Measurements from ENCODE around the gene FITM1.

The FITM1 gene

GRCh38 chr14:24122416-24122815 lies 8.0 kb upstream of the FITM1 start:
- DNase-seq, result no peak

DNA sequence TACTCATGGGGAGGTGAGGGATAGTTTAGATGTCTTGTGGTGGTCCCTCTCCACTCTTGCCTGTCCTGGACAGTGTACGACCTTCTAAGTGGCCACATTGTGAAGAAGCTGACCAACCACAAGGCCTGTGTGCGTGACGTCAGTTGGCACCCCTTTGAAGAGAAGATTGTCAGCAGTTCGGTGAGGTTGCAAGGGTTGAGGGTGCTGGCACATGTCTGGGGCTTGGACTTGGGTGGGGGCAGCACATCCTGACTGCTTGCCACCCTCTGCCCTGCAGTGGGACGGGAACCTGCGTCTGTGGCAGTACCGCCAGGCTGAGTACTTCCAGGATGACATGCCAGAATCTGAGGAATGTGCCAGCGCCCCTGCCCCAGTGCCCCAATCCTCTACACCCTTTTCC lies 7.6 kb upstream of the FITM1 start:
- no peak for DNase-seq

DNA sequence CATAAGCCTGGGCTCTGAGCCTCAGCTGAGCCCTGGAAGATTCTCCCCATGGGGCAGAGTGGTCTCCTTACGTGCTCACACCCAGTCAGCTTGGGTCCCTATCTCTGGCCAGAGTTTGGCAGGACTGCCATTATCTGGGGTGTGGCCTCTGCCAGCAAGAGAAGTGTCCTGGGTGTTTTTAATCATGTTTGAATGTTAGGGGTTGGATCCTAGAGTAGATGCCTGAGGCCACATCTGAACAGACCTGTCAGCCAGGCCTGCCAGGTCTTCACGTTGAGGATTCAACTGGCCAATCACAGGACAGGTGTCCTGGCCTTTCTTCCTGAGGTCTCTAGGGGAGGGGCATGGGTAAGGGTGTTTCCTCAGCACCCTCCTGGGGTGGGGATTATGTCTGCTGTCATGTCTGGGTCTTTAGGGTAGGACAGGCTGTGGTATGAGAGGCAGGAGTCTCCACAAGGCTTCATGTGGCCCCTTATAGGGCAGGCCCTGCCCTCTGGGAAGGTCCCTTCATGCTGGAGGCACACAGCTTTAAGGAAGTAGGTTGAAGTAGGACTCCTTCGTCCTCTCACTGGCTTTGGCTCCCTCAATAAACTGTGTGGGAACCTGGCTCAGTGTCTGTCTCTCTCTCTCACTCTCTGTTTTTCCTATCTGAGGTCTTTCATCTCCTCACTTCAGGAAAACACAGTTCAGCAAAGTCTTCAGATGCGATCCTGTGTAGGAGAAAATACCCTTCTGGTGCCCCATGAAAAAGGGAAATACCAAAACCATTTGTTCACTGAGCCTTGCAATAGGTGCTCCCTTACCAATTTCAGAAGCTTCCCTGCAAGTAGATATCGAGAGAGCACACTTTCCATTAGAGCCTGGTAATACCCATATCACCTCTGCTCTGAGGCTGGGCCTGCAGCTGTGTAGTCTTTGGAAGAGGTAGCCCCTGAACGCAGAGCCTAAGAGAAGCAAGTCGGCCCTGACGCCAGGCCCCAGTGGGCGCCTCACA lies 6.7 kb upstream of the FITM1 start:
- DNase-seq, result no peak

DNA sequence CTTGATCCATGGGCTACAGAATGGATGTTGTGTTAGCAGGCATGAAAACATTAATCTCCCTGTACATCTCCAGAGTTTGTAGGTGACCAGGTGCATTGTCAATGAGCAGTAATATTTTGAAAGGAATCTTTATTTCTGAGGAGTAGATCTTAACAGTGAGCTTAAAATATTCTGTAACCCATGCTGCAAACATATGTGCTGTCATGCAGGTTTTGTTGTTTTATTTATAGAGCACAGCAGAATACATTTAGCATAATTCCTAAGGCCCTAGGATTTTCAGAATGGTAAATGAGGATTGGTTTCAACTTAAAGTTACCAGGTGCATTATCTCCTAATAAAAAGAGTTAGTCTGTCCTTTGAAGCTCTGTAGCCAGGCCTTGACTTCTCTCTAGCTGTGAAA lies 3.5 kb upstream of the FITM1 start:
- no peak for DNase-seq

GRCh38 chr14:24127673-24128072 lies 2.8 kb upstream of the FITM1 start:
- no peak for DNase-seq

- DNase-seq, result no peak
Measured at GRCh38 chr14:24129410-24129998, 955 bp upstream of the FITM1 start.

GRCh38 chr14:24130717-24131548 lies 474 bp downstream of the FITM1 start:
- no peak for DNase-seq

DNA sequence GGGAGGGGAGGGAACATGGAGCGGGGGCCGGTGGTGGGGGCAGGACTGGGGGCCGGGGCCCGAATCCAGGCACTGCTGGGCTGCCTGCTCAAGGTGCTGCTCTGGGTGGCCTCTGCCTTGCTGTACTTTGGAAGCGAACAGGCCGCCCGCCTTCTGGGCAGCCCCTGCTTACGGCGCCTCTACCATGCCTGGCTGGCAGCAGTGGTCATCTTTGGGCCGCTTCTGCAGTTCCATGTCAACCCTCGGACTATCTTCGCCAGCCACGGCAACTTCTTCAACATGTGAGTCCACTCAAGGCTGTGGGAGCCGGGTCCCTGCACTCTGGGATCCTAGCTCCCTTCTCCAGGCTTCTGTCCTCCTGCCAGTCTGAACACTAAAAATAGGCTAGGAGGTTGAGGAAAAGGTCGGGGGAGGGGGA lies 1.1 kb downstream of the FITM1 start:
- no peak for DNase-seq

- peak; percentile 17 to 30 for DNase-seq
Measured at GRCh38 chr14:24132061-24132685, 1.7 kb downstream of the FITM1 start.

DNA sequence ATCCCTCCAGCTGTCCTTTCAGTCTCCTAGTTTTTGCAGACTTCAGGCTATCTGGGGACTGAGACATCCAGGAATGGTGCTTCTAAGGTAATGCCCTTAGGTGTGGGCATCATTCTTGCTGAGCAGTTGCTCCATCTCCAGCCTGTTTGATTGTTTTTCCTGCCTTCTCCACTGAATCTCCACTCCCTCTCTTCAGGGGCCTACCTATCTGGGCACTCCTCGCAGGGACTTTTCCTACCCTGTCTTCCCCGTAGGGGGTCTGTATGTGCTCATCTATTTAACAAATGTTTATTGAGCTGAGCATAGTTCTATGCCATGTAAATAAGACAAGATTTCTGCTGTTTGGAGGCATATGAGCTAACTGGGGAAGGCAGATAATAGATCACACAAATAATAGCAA lies 2.5 kb downstream of the FITM1 start:
- DNase-seq, result no peak

DNA sequence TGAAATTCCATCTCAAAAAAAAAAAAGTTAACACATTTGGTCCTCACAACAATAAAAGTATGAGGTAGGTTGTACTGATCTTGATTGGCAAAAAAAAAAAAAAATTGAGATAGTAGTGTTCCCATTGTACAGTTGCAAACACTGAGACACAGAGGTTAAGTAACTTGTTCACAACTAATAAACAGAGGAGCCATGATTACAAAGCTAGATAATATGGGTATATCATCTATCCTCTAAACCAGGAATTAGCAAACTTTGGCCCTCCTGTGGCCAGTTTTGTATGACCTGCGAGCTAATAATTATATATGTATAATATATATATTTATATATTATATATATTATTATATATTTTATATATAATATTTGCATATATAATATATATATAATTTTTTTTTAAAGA lies 3.3 kb downstream of the FITM1 start:
- no peak for DNase-seq

DNA sequence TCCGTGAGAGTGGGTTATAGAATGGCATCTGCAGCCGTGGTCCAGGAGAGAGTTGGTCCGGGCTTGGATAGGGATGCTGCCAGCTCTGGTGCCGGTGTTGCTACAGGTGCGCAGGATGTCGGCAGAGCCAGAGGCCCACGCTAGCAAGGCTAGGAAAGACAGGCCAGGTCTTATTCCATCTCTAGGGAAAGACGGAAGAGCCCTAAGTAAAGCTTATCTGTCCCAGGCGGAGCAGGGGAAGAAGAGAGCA lies 5.0 kb downstream of the FITM1 start:
- no peak for DNase-seq

DNA sequence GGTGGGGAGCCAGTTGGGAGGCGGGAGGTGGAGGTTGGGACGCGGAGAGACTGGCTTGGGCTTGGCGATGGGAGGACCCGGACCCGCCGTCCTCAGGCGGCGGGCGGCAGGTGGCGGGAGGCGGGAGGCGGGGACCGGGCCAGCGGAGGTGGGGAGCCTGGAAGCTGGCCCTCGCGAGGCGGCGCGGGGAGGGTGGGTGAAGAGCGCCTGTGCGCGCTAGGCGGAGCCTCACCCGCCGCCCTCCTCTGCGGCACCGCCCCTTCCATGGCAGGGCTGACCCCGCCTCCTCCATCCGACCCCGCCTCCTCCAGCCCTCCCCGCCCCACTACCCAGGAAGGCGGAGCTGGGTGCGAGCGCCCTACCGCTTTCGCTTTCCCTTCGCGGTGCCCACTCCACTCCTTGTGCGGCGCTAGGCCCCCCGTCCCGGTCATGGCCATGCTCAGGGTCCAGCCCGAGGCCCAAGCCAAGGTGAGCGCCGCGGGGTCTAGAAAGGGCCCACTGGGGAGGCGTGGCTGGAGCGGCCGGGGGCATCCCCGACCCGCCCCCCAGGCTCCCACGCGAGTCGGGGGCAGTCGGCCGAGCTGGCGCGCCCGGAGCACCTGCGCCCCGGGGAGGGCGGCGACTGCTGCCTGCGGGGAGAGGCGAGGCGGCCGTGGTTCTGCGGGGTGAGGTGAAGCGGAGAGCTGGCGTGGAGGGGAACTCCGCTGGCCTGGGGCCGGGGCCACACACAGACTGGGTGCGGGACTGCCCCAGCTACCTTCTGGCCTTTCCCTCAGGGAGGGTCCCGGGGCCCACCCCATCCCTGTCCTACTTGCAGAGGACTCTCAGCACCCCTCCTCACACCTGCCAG lies 5.6 kb downstream of the FITM1 start, which contains the start of gene PSME1:
Gene PSME1, plus strand, starts transcription at position 361 of the 850 bp plus-strand sequence. Its CDS starts 69 bp downstream, at position 430.
- DNase-seq, result peak; percentile 92 to 96

DNA sequence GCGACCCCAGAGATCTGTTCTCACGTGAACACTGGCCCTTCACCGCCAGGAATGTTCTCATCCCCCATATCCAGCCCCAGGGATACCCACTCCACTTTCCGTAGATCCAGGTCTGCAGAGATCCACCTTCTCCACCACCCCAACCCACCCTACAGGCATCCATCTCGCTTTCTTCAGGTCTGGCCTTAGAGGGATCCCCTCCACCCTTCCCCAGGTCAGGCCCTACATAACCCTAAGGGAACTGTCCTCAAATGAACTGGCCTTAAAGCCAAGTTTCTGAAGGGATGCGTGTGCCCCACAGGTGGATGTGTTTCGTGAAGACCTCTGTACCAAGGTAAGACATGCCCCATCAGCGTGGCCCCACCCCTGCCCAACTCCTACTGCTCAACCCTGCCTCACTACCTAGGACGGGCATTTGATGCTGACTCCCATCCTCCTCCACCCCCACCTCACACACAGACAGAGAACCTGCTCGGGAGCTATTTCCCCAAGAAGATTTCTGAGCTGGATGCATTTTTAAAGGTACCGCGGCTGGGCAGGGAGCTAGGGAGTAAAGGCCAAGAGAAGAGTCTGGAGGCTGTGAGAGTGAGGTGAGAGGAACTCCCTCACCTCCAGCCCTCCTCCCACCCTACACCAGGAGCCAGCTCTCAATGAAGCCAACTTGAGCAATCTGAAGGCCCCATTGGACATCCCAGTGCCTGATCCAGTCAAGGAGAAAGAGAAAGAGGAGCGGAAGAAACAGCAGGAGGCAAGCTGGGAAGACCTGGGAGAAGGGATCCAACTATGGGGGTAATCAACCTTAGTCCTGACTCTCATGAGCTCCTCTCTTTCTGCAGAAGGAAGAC lies 6.4 kb downstream of the FITM1 start:
- no peak for DNase-seq

DNA sequence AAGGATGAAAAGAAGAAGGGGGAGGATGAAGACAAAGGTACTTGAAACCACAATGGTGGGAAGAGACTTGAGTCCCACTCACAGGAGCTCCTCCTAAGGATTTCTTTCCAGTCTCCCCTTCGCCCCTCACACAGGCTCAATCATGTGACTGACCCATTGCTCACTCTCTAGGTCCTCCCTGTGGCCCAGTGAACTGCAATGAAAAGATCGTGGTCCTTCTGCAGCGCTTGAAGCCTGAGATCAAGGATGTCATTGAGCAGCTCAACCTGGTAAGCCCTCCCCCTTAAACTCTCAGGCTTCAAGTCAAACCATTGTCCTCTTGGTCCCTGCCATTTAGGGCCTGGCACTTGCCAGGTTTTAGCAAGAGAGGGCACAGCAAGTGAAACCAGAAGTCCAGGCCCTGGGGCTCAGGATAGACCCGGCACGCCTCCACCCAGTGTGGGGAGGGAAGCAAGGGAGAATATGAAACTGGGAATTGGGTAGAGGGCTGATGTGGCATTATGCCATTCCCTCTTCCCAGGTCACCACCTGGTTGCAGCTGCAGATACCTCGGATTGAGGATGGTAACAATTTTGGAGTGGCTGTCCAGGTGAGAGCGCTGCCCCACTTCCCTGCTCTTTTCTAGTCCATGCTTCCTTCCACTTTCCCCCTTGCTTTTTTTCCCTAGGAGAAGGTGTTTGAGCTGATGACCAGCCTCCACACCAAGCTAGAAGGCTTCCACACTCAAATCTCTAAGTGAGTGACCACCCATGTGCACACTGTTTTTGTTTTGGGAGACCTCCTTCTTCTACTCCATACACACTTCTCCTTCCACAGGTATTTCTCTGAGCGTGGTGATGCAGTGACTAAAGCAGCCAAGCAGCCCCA lies 7.3 kb downstream of the FITM1 start:
- DNase-seq, result no peak

DNA sequence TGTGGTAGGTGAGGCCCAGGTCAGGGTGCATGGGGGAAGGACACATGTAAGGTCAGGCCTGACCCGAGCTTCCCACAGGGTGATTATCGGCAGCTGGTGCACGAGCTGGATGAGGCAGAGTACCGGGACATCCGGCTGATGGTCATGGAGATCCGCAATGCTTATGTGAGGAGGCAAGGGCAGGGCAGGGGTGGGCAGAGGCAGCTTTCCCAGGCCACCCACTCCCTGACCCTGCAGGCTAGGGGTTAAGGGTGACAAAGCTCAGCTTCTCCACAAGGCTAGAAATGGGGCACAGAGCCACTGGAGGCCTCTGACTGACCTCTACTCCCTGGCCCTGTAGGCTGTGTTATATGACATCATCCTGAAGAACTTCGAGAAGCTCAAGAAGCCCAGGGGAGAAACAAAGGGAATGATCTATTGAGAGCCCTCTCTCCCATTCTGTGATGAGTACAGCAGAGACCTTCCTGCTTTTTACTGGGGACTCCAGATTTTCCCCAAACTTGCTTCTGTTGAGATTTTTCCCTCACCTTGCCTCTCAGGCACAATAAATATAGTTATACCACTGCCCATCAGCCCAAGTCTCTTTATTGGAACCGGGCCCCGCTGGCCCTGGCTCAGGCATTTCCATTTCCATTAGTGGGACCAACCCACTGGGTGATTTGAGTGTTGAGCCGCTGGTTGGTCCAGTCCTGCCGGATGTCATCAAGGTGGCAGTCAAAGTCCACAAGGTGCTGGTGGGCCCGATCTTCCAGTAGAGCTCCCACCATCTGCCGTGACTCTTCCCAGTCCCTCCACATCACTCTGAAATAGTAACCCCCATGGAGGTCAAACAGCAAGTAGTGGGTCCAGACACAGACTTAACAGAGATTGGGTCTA lies 8.2 kb downstream of the FITM1 start:
- DNase-seq, result no peak

DNA sequence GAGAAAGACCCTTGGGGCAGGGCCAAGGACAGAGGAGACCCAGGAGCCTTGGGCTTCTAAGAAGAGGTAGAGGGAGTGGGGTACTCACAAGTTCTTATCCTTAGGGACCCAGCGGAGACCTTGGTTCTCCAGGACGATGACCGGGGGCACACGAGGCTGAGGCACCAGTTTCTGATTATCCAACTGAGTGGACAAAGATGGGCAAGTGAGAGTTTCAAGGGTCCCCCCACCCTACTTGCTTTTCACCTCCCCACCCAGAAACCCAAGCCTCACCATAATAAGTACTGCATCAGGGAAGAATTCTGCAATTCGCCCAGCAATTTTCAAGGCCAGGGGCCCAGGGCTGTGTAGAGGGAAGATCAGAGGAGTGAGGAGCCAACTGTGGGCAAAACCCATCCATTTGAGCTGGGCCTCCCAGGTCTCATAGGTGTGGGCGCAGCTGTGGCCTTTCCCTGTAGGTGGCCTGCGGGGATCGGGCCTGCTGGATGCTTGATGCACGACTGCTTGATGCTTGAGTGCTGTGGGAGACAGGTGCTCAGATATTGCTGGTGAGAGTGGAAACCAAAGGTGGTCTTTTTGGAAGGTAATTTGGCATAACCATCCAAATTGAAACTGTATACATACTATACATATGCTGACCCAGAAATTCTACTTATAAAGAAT lies 8.9 kb downstream of the FITM1 start:
- DNase-seq, result peak in 1 of 2 donors; percentile 33

DNA sequence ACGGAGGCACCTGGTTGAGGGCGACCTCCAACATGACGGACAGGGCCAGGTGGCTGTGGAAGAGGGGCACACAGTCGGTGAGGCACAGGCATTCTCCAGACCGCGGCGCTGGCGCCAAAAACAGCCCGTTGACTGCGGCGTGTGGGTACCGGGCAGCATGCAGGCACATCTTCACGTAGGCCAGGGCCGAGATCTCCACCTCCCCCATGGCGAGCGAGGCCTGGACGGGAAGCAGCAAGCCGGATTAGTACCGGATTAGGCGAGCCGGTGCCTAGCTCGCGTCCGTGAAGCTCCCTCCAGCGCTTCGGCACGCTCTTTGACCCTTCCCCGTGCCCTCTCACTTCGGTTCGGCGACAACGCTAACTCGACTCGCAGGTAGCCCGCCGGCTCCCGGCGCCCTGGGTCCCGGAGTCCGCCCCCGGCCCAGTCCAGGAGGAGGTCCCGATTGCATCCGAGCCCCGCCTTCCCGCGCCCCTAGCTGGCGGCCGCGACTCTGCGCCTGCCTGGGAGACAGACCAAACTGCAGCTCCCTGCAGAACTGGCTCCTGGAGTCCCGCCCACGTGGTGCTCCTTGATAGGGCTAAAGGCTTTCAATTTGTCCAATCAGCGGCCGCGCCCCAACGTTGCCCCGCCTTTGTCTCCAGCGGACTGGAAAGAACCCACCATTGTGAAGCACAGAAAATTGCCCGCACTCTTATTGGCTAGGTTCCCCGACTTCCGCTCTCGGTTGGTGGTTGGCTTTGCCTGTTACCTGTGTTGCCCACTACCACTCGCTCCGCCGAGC lies 10.8 kb downstream of the FITM1 start, which contains the start of gene EMC9:
Gene EMC9, minus strand, starts transcription at position 495 of the 784 bp plus-strand sequence. Its CDS starts 287 bp downstream, at position 208.
- peak; percentile 99 to 100 for DNase-seq

Data from CD4-positive, alpha-beta T cell treated with Interleukin-4 for 1 hour (primary cell).